KMS-11 (cell line): ENCODE measurements around the gene SDK1.

Experiments
- H2AFZ ChIP-seq: fragments of 200-600 bp; sonication (generic); 2 replicates; pipeline ENCODE4 v1.6.1; 2016; ENCODE audit warnings: antibody characterized with exemption, mixed run types, low read depth
- H3K27ac ChIP-seq: fragments of 200-600 bp; sonication (generic); 2 replicates; pipeline ENCODE4 v1.6.1; 2016; ENCODE audit warnings: mild to moderate bottlenecking, mixed run types
- H3K27me3 ChIP-seq: fragments of 200-600 bp; sonication (generic); 2 replicates; pipeline ENCODE4 v1.6.1; 2017; ENCODE audit warnings: mild to moderate bottlenecking, low read depth, mixed run types, moderate library complexity; ENCODE audit not compliant: insufficient read depth
- H3K36me3 ChIP-seq: fragments of 200-600 bp; sonication (generic); 2 replicates; pipeline ENCODE4 v1.6.1; 2017; ENCODE audit warnings: mild to moderate bottlenecking, mixed run types; ENCODE audit not compliant: insufficient read depth
- H3K4me1 ChIP-seq: fragments of 200-600 bp; sonication (generic); 2 replicates; pipeline ENCODE4 v1.6.1; 2016; ENCODE audit warnings: mild to moderate bottlenecking, low read depth, mixed run types; ENCODE audit not compliant: poor library complexity, severe bottlenecking
- H3K4me2 ChIP-seq: fragments of 200-600 bp; sonication (generic); 2 replicates; pipeline ENCODE4 v1.7.0; 2016; ENCODE audit warnings: mild to moderate bottlenecking, mixed run types
- H3K4me3 ChIP-seq: fragments of 200-600 bp; sonication (generic); IDR thresholded peaks from 2 replicates; pipeline ENCODE4 v1.6.1; 2017; ENCODE audit warnings: low read depth, low read length, mixed read lengths; ENCODE audit not compliant: insufficient read depth
- H3K79me2 ChIP-seq: fragments of 200-600 bp; sonication (generic); 2 replicates; pipeline ENCODE4 v1.6.1; 2016; ENCODE audit warnings: low read depth, mixed run types; ENCODE audit not compliant: insufficient read depth
- H3K9ac ChIP-seq: fragments of 200-600 bp; sonication (generic); 2 replicates; pipeline ENCODE4 v1.6.1; 2016; ENCODE audit warnings: mild to moderate bottlenecking, mixed run types
- H4K20me1 ChIP-seq: fragments of 200-600 bp; sonication (generic); 2 replicates; pipeline ENCODE4 v1.6.1; 2016; ENCODE audit warnings: mild to moderate bottlenecking, mixed run types; ENCODE audit not compliant: insufficient read depth
- CTCF ChIP-seq: fragments of 200-600 bp; sonication (generic); conservative IDR thresholded peaks from 2 replicates; pipeline ENCODE4 v1.6.1; 2017; ENCODE audit warnings: low read depth, mild to moderate bottlenecking, antibody characterized with exemption, low read length, moderate library complexity, mixed read lengths

The SDK1 gene

GRCh38 chr7:3589752-3590151 lies 288.7 kb downstream of the SDK1 start:
- H2AFZ ChIP-seq, result no peak overlapping the region
- no peak for TF ChIP-seq CTCF
- H3K79me2 ChIP-seq, result no peaks in the 10 kb centered on the region
- H4K20me1 ChIP-seq, result no peaks in the 10 kb centered on the region
- H3K4me1 ChIP-seq, result no peaks in the 10 kb centered on the region
- H3K4me3 ChIP-seq, result no peak overlapping the region
- no peaks in the 10 kb centered on the region for H3K36me3 ChIP-seq
- no peak overlapping the region for H3K9ac ChIP-seq
- H3K27ac ChIP-seq, result no peak overlapping the region
- no peaks in the 10 kb centered on the region for H3K27me3 ChIP-seq
- no peak overlapping the region for H3K4me2 ChIP-seq

GRCh38 chr7:3591219-3591618 lies 290.2 kb downstream of the SDK1 start:
- no peak overlapping the region for H3K27ac ChIP-seq

GRCh38 chr7:3591944-3592343 lies 290.9 kb downstream of the SDK1 start:
- Histone ChIP-seq H3K4me1 (no peaks in the 10 kb centered on the region), H3K9ac (no peak overlapping the region), H3K79me2 (no peaks in the 10 kb centered on the region), H3K4me3 (no peak overlapping the region), H4K20me1 (no peaks in the 10 kb centered on the region), H2AFZ (no peak overlapping the region), H3K27ac (no peak overlapping the region), H3K36me3 (no peaks in the 10 kb centered on the region), H3K4me2 (no peak overlapping the region), H3K27me3 (no peaks in the 10 kb centered on the region)
- no peak for TF ChIP-seq CTCF

More at GRCh38 chr7:3591219-3591618, 290.2 kb downstream of the SDK1 start:
- H3K9ac ChIP-seq, result no peak overlapping the region
- no peaks in the 10 kb centered on the region for H4K20me1 ChIP-seq
- no peak overlapping the region for H3K4me2 ChIP-seq
- no peak overlapping the region for H2AFZ ChIP-seq
- no peaks in the 10 kb centered on the region for H3K79me2 ChIP-seq
- no peak for TF ChIP-seq CTCF
- H3K4me3 ChIP-seq, result no peak overlapping the region
- H3K4me1 ChIP-seq, result no peaks in the 10 kb centered on the region
- no peaks in the 10 kb centered on the region for H3K36me3 ChIP-seq
- no peaks in the 10 kb centered on the region for H3K27me3 ChIP-seq

GRCh38 chr7:3592401-3593134 lies 291.5 kb downstream of the SDK1 start:
- no peak overlapping the region for H3K9ac ChIP-seq
- no peak overlapping the region for H3K4me2 ChIP-seq
- no peak overlapping the region for H3K4me3 ChIP-seq
- H3K27ac ChIP-seq, result no peak overlapping the region
- no peak overlapping the region for H2AFZ ChIP-seq
- TF ChIP-seq CTCF, result no peak
- no peaks in the 10 kb centered on the region for H3K36me3 ChIP-seq
- no peaks in the 10 kb centered on the region for H3K4me1 ChIP-seq
- H3K27me3 ChIP-seq, result no peaks in the 10 kb centered on the region
- H4K20me1 ChIP-seq, result no peaks in the 10 kb centered on the region
- no peaks in the 10 kb centered on the region for H3K79me2 ChIP-seq
